Upper lobe of right lung (tissue), 1 donor: ENCODE measurements around the gene ARID4A. TPM values are rescaled to one million over a fixed set of nuclear protein-coding genes. Genes with fewer than 3 reads are reported as not detected.
"Not testable (repeated sequence)": the region's sequence is repeated elsewhere in the genome, so short reads cannot be mapped to it uniquely, and the experiment has no call there.

ENCODE experiments used
- ATAC-seq: fragments of 200-7000 bp; cut with Tn5 transposase; one replicate; pipeline ENCODE4 v1.9.1; 2020; ENCODE audit warnings: mild to moderate bottlenecking, moderate library complexity
- DNase-seq: peaks from one replicate; pipeline ENCODE4 v3.0.0-alpha.2; 2020
- H3K27ac ChIP-seq: fragments of 200-600 bp; one replicate; pipeline ENCODE4 v1.8.0; 2022
- H3K27me3 ChIP-seq: fragments of 200-600 bp; one replicate; pipeline ENCODE4 v1.8.0; 2022; ENCODE audit warnings: mild to moderate bottlenecking
- H3K36me3 ChIP-seq: fragments of 200-600 bp; one replicate; pipeline ENCODE4 v1.8.0; 2022
- H3K4me1 ChIP-seq: fragments of 200-600 bp; one replicate; pipeline ENCODE4 v1.8.0; 2022
- H3K4me3 ChIP-seq: fragments of 200-600 bp; one replicate; pipeline ENCODE4 v1.8.0; 2022; ENCODE audit warnings: mild to moderate bottlenecking
- H3K9me3 ChIP-seq: fragments of 200-600 bp; one replicate; pipeline ENCODE4 v1.8.0; 2022
- intact Hi-C: fragments of 100-400 bp; cut with DNase I; formaldehyde crosslinking; loops from one replicate; pipeline ENCODE4 v1.11.0; 2022
- total RNA-seq: library from RNA; stranded (reverse); fragmentation: NEBNext Ultra II Directional; extraction: Animal tissue kit (Norgen Biotek cat#: 25700); gene quantifications from one replicate; pipeline ENCODE4 v1.2.1, GENCODE V29; 2021
- TF ChIP-seq, protein P1 (sequence below): fragments of 200-600 bp; IDR thresholded peaks from one replicate; pipeline ENCODE4 v1.8.0; 2022; ENCODE audit warnings: antibody characterized with exemption
- donor health status: DM: no; HTN: yes; CAD: no; lungs with severe emphysema.

Gene ARID4A
- total RNA-seq, 1 donor from 2014 or later: 37.0 TPM

GRCh38 chr14:58415636-58416547 is 117.5 kb downstream of the ARID4A start:
- ATAC-seq (no peak), DNase-seq (no peak)
- no peak overlapping the region for H3K27ac ChIP-seq
- intact Hi-C loops: no loop called here
- H3K4me3 ChIP-seq: no peak overlapping the region
- no peaks in the 10 kb centered on the region for H3K27me3 ChIP-seq
- H3K36me3 ChIP-seq: peaks cover 74% of the 10 kb centered on the region
- TF ChIP-seq, protein P1, sequence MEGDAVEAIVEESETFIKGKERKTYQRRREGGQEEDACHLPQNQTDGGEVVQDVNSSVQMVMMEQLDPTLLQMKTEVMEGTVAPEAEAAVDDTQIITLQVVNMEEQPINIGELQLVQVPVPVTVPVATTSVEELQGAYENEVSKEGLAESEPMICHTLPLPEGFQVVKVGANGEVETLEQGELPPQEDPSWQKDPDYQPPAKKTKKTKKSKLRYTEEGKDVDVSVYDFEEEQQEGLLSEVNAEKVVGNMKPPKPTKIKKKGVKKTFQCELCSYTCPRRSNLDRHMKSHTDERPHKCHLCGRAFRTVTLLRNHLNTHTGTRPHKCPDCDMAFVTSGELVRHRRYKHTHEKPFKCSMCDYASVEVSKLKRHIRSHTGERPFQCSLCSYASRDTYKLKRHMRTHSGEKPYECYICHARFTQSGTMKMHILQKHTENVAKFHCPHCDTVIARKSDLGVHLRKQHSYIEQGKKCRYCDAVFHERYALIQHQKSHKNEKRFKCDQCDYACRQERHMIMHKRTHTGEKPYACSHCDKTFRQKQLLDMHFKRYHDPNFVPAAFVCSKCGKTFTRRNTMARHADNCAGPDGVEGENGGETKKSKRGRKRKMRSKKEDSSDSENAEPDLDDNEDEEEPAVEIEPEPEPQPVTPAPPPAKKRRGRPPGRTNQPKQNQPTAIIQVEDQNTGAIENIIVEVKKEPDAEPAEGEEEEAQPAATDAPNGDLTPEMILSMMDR: no peak
- H3K4me1 ChIP-seq: peaks cover 3% of the 10 kb centered on the region
- no peaks in the 10 kb centered on the region for H3K9me3 ChIP-seq

- H3K27ac ChIP-seq, H3K9me3 ChIP-seq, H3K27me3 ChIP-seq, H3K4me3 ChIP-seq, intact Hi-C loops, DNase-seq, ATAC-seq, H3K4me1 ChIP-seq: not testable (repeated sequence)
- H3K36me3 ChIP-seq: peaks cover 73% of the 10 kb centered on the region
Observed at GRCh38 chr14:58416934-58417333, 118.6 kb downstream of the ARID4A start.

Other genes starting within 250 kb of the ARID4A start
- 2.3 TPM for gene ARMH4, start 146.3 kb upstream of the ARID4A start, total RNA-seq
- gene ACTR10, start 98.4 kb upstream of the ARID4A start, total RNA-seq: 61.7 TPM
- 146 TPM for gene PSMA3, start 53.7 kb upstream of the ARID4A start, total RNA-seq
- gene TOMM20L, start 97.4 kb downstream of the ARID4A start, total RNA-seq: not detected
- gene TIMM9, start 129.0 kb downstream of the ARID4A start, total RNA-seq: 24.9 TPM
- 16.3 TPM for gene KIAA0586, start 129.2 kb downstream of the ARID4A start, total RNA-seq